Measurements from ENCODE around the gene XYLT1.

DNA sequence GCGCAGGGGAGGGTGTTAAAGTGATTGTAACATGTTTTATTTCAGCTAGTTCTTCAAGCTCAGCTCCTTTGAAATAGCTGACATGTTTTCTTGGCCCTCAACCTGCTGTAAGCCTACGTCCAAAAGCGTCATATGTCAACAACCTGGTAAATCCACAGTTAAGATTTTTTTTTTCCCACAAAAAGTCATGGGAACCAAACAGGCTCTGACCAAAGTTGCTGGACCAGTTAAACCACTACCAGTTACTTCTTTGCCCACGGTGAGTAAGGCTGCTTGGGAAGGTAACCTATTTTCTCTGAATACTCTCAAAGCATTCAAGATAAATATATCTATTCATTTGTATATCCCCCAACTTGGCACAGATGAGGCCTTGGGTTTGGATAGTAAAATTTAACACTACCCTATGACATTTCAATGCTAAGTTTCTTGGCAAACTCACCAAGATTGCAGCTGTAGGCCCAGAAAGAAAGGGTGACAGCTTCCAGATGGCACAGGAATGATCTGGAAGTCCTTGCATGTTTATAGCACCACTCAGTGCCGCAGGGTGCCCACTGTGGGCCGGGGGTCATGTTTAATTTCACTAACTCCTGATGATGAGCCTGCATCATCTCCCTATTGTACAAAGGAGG is 166.2 kb downstream of the XYLT1 start:
- TF ChIP-seq GTF2F1 (IDR thresholded peaks at IDR 0.05; ENCODE audit: borderline replicate concordance, low read depth, low read length) (no peak), CTCF (IDR thresholded peaks at IDR 0.05; ENCODE audit: control extremely low read depth in 1 of 3, insufficient read depth in 1 of 3, low read depth in 1 of 3, low read length in 3 of 3) (no peak; a peak in 1 of 4 replicates), BACH1 (IDR thresholded peaks at IDR 0.05; ENCODE audit: low read length) (no peak), ZNF274 (IDR thresholded peaks at IDR 0.05; ENCODE audit: borderline replicate concordance, extremely low read depth, low read length) (no peak)

All from H1 (cell line).